ENCODE data around the gene LRRC36. TPM values are rescaled to one million over a fixed set of nuclear protein-coding genes. Genes with fewer than 3 reads are reported as not detected.

LRRC36 gene
- total and polyA plus RNA-seq, 9 of the 15 experiments (the other 6 are each of a cell fraction or from before 2014, with no cell fraction given) = 0.09 to 0.40 (median 0.17) TPM; not detected in 1

DNA sequence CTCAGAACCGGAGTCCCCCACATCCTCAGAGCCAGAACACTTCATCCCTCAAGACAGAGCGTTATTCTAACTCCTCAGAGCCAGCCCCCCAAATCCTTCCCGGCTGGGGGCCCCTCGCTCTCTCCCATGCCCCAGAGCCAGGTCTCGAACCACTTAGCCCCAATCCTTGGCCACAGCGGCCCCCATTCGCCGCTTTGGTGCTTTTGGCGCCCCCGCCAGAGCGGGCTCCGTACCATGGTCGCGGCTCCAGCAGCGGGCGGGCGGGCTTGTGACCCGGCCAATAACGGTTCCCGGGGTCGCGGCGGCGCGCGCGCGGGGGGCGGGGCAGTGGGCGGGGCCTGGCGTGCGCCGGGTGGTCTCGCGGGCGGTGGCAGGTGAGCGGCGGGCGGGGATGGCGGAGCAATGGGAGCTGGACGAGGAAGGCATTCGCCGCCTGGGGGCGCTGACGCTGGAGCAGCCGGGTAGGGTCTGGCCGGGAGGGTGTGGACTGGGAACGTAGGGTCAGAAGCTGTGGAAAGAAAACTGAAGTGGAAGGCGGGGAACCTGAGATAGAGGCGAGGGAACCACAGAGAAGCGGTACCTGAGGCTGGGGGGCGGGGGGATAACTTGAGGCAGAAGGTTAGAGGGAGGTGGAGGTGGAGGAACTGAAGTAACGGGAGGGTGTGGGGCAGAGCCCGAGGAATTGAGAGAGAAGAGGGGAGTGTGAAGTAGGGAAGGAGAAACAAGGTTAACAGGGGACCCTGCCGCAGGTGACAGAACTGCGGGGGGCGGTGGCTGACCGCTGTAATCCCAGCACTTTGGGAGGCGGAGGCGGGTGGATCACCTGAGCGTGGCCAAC lies at the start of gene LRRC36, which contains the start of gene KCTD19 (continued):
- 0 out of 2 replicates have a peak, but pooled peaks have one; percentile 0 for TF ChIP-seq DPF2 (IDR thresholded peaks at IDR 0.05)
- TF ChIP-seq, protein P1, sequence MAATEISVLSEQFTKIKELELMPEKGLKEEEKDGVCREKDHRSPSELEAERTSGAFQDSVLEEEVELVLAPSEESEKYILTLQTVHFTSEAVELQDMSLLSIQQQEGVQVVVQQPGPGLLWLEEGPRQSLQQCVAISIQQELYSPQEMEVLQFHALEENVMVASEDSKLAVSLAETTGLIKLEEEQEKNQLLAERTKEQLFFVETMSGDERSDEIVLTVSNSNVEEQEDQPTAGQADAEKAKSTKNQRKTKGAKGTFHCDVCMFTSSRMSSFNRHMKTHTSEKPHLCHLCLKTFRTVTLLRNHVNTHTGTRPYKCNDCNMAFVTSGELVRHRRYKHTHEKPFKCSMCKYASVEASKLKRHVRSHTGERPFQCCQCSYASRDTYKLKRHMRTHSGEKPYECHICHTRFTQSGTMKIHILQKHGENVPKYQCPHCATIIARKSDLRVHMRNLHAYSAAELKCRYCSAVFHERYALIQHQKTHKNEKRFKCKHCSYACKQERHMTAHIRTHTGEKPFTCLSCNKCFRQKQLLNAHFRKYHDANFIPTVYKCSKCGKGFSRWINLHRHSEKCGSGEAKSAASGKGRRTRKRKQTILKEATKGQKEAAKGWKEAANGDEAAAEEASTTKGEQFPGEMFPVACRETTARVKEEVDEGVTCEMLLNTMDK (IDR thresholded peaks at IDR 0.05; ENCODE audit: borderline replicate concordance, insufficient read depth, low read depth, low read length, poor library complexity, severe bottlenecking) = peak; percentile 66
- peak; percentile 55; the same call in 1 of the 2 replicates for TF ChIP-seq NR2C1 (IDR thresholded peaks at IDR 0.05)
- TF ChIP-seq NR2C1 (tag; IDR thresholded peaks at IDR 0.05) = no peak
- TF ChIP-seq CBX2 (IDR thresholded peaks at IDR 0.05; ENCODE audit: insufficient read depth, low read length, poor library complexity, severe bottlenecking) = no peak
- no peak for TF ChIP-seq SNRNP70 (optimal IDR thresholded peaks at IDR 0.05; ENCODE audit: low read depth, low read length)
- TF ChIP-seq IRF9 (tag; IDR thresholded peaks at IDR 0.05) = no peak
- 0 out of 2 replicates have a peak, but pooled peaks have one; percentile 20 for TF ChIP-seq EHMT2 (IDR thresholded peaks at IDR 0.05)
- peak; percentile 27 for TF ChIP-seq HMGN3 (IDR thresholded peaks at IDR 0.05; ENCODE audit: borderline replicate concordance, extremely low read depth, insufficient read length, low read depth, low read length)
- TF ChIP-seq KLF1 (tag; IDR thresholded peaks at IDR 0.05) = no peak
- TF ChIP-seq, protein P2, sequence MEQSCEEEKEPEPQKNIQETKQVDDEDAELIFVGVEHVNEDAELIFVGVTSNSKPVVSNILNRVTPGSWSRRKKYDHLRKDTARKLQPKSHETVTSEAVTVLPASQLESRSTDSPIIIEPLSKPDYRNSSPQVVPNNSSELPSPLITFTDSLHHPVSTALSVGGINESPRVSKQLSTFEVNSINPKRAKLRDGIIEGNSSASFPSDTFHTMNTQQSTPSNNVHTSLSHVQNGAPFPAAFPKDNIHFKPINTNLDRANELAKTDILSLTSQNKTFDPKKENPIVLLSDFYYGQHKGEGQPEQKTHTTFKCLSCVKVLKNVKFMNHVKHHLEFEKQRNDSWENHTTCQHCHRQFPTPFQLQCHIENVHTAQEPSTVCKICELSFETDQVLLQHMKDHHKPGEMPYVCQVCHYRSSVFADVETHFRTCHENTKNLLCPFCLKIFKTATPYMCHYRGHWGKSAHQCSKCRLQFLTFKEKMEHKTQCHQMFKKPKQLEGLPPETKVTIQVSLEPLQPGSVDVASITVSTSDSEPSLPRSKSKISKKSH (CRISPR knock-in tag; IDR thresholded peaks at IDR 0.05) = no peak
- TF ChIP-seq TAF15 (IDR thresholded peaks at IDR 0.05; ENCODE audit: low read depth, low read length) = no peak
- TF ChIP-seq, protein P3, sequence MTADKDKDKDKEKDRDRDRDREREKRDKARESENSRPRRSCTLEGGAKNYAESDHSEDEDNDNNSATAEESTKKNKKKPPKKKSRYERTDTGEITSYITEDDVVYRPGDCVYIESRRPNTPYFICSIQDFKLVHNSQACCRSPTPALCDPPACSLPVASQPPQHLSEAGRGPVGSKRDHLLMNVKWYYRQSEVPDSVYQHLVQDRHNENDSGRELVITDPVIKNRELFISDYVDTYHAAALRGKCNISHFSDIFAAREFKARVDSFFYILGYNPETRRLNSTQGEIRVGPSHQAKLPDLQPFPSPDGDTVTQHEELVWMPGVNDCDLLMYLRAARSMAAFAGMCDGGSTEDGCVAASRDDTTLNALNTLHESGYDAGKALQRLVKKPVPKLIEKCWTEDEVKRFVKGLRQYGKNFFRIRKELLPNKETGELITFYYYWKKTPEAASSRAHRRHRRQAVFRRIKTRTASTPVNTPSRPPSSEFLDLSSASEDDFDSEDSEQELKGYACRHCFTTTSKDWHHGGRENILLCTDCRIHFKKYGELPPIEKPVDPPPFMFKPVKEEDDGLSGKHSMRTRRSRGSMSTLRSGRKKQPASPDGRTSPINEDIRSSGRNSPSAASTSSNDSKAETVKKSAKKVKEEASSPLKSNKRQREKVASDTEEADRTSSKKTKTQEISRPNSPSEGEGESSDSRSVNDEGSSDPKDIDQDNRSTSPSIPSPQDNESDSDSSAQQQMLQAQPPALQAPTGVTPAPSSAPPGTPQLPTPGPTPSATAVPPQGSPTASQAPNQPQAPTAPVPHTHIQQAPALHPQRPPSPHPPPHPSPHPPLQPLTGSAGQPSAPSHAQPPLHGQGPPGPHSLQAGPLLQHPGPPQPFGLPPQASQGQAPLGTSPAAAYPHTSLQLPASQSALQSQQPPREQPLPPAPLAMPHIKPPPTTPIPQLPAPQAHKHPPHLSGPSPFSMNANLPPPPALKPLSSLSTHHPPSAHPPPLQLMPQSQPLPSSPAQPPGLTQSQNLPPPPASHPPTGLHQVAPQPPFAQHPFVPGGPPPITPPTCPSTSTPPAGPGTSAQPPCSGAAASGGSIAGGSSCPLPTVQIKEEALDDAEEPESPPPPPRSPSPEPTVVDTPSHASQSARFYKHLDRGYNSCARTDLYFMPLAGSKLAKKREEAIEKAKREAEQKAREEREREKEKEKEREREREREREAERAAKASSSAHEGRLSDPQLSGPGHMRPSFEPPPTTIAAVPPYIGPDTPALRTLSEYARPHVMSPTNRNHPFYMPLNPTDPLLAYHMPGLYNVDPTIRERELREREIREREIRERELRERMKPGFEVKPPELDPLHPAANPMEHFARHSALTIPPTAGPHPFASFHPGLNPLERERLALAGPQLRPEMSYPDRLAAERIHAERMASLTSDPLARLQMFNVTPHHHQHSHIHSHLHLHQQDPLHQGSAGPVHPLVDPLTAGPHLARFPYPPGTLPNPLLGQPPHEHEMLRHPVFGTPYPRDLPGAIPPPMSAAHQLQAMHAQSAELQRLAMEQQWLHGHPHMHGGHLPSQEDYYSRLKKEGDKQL (CRISPR knock-in tag; IDR thresholded peaks at IDR 0.05; ENCODE audit: borderline replicate concordance) = no peak
- peak; percentile 62; the same call in 1 of the 2 replicates for TF ChIP-seq TFAP4 (CRISPR knock-in tag; IDR thresholded peaks at IDR 0.05; ENCODE audit: borderline replicate concordance)
- 0 out of 2 replicates have a peak, but pooled peaks have one; percentile 6 for TF ChIP-seq ZNF316 (IDR thresholded peaks at IDR 0.05)

All from K562 (cell line).